Mesenchymal stem cell (in vitro differentiated cells and primary cell): ENCODE results near the gene SMC1B.
A peak's percentile ranks its signal among the peaks of the same experiment; 100 is the strongest.

Source experiments
- DNase-seq: peaks from one replicate; pipeline ENCODE4 v3.0.0-alpha.2; 2013
- H2AFZ ChIP-seq: one replicate; pipeline ENCODE4 v1.6.1; 2013; ENCODE audit warnings: low read depth, mild to moderate bottlenecking, control low read depth, inconsistent platforms, low read length, moderate library complexity
- H2AK5ac ChIP-seq: 2 replicates; pipeline ENCODE4 v1.6.1; 2013; ENCODE audit warnings: low read length, moderate library complexity, mild to moderate bottlenecking, inconsistent platforms; ENCODE audit not compliant: severe bottlenecking
- H2BK120ac ChIP-seq: one replicate; pipeline ENCODE4 v1.6.1; 2013; ENCODE audit warnings: low read depth, mild to moderate bottlenecking, inconsistent platforms, low read length, moderate library complexity
- H2BK12ac ChIP-seq, 2 experiments: one replicate each; pipeline ENCODE4 v1.6.1; 2013; ENCODE audit warnings: inconsistent platforms in 2 of 2, low read length in 2 of 2, mild to moderate bottlenecking in 2 of 2, moderate library complexity in 2 of 2, control low read depth in 1 of 2
- H2BK15ac ChIP-seq: one replicate; pipeline ENCODE4 v1.6.1; 2013; ENCODE audit warnings: mild to moderate bottlenecking, low read depth, inconsistent platforms; ENCODE audit not compliant: poor library complexity, severe bottlenecking
- H2BK5ac ChIP-seq: 2 replicates; pipeline ENCODE4 v1.6.1; 2013; ENCODE audit warnings: low read depth, mild to moderate bottlenecking, low read length, control low read depth, inconsistent platforms; ENCODE audit not compliant: poor library complexity, severe bottlenecking
- H3K14ac ChIP-seq, 2 experiments: one replicate each; pipeline ENCODE4 v1.6.1; 2013; ENCODE audit warnings: inconsistent platforms in 2 of 2, low read length in 2 of 2, control low read depth in 1 of 2, mild to moderate bottlenecking in 1 of 2, moderate library complexity in 1 of 2
- H3K18ac ChIP-seq, 2 experiments: one replicate each; pipeline ENCODE4 v1.6.1; 2013; ENCODE audit warnings: inconsistent platforms in 2 of 2, low read length in 2 of 2, control low read depth in 1 of 2, low read depth in 1 of 2, mild to moderate bottlenecking in 1 of 2
- H3K23ac ChIP-seq, 2 experiments: one replicate each; pipeline ENCODE4 v1.6.1; 2013; ENCODE audit warnings: inconsistent platforms in 2 of 2, low read length in 2 of 2, mild to moderate bottlenecking in 2 of 2, moderate library complexity in 2 of 2, control low read depth in 1 of 2
- H3K27ac ChIP-seq: 2 replicates; pipeline ENCODE4 v1.5.1; 2013; ENCODE audit warnings: mild to moderate bottlenecking, moderate library complexity, low read length, control low read depth, inconsistent platforms; ENCODE audit not compliant: poor library complexity, severe bottlenecking
- H3K27me3 ChIP-seq, 2 experiments: 2 replicates each; pipeline versions ENCODE4 v1.6.1 to v1.7.0; 2013; ENCODE audit warnings: low read length in 2 of 2, mild to moderate bottlenecking in 2 of 2, moderate library complexity in 2 of 2, control low read depth in 1 of 2, inconsistent platforms in 1 of 2; ENCODE audit not compliant: control insufficient read depth in 1 of 2, insufficient read depth in 1 of 2
- H3K36me3 ChIP-seq, 2 experiments: 2 replicates each; pipeline versions ENCODE4 v1.6.1 to v1.7.0; 2013; ENCODE audit warnings: low read length in 2 of 2, control low read depth in 1 of 2, inconsistent platforms in 1 of 2, low read depth in 1 of 2, mild to moderate bottlenecking in 1 of 2; ENCODE audit not compliant: insufficient read depth in 2 of 2, control insufficient read depth in 1 of 2
- H3K4ac ChIP-seq, 2 experiments: one replicate each; pipeline ENCODE4 v1.6.1; 2013; ENCODE audit warnings: inconsistent platforms in 2 of 2, low read length in 2 of 2, mild to moderate bottlenecking in 2 of 2, moderate library complexity in 2 of 2, control low read depth in 1 of 2, low read depth in 1 of 2
- H3K4me1 ChIP-seq: 2 replicates; pipeline ENCODE4 v1.6.1; 2013; ENCODE audit warnings: low read depth, low read length, control low read depth; ENCODE audit not compliant: control insufficient read depth, insufficient read depth
- H3K4me2 ChIP-seq: 2 replicates; pipeline ENCODE4 v1.6.1; 2013; ENCODE audit warnings: low read length, mild to moderate bottlenecking, inconsistent platforms; ENCODE audit not compliant: poor library complexity, severe bottlenecking
- H3K4me3 ChIP-seq, 2 experiments: 2 replicates each; pipeline versions ENCODE4 v1.5.1 to v1.7.0; 2013; ENCODE audit warnings: low read length in 2 of 2, mild to moderate bottlenecking in 2 of 2, control low read depth in 1 of 2, low read depth in 1 of 2; ENCODE audit not compliant: insufficient read depth in 1 of 2
- H3K79me1 ChIP-seq: replicated peaks from 2 replicates; pipeline ENCODE4 v1.6.1; 2013; ENCODE audit warnings: mild to moderate bottlenecking, control low read depth, low read length, inconsistent platforms; ENCODE audit not compliant: poor library complexity, severe bottlenecking
- H3K9ac ChIP-seq: 2 replicates; pipeline ENCODE4 v1.7.0; 2013; ENCODE audit warnings: mild to moderate bottlenecking, low read length, moderate library complexity
- H3K9me3 ChIP-seq: 2 replicates; pipeline ENCODE4 v1.7.0; 2013; ENCODE audit warnings: mild to moderate bottlenecking, low read length; ENCODE audit not compliant: control insufficient read depth
- H4K8ac ChIP-seq: one replicate; pipeline ENCODE4 v1.6.1; 2013; ENCODE audit warnings: inconsistent platforms, mild to moderate bottlenecking, low read length, moderate library complexity
- H4K91ac ChIP-seq: one replicate; pipeline ENCODE4 v1.6.1; 2013; ENCODE audit warnings: mild to moderate bottlenecking, low read length, inconsistent platforms
- WGBS: methylation state at CpG from one replicate; pipeline ENCODE4 v1.1.7; 2013; ENCODE audit warnings: mixed read lengths; 5-methylcytosine and 5-hydroxymethylcytosine counted together

The SMC1B gene

DNA sequence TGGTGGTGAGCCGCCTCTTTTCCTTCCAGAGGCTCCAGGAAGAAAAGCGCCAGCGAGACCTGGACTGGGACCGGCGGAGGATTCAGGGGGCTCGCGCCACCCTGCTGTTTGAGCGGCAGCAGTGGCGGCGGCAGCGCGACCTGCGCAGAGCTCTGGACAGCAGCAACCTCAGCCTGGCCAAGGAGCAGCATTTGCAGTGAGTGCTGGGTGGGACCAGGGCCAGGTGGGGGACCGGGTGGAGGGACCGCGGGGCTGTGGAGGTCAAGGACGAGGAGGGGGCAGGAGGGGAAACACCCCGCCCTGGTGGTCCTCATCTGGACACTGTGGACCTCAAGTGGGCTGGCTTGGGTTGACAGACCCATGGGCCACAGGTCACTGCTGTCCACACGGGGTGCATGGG lies 17.5 kb upstream of the SMC1B start:
- Histone ChIP-seq H3K14ac (no peak overlapping the region), H2AFZ (no peak overlapping the region), H2AK5ac (no peak overlapping the region), H3K9me3 (peaks cover 6% of the 10 kb centered on the region), H2BK5ac (no peak overlapping the region), H3K4me1 (peaks cover 2% of the 10 kb centered on the region), H3K79me1 (no peaks in the 10 kb centered on the region), H3K36me3 (no peaks in the 10 kb centered on the region), H3K27ac (no peak overlapping the region), H3K23ac (no peak overlapping the region), H3K4me2 (no peak overlapping the region), H3K18ac (no peak overlapping the region), H4K91ac (no peak overlapping the region), H3K4ac (no peak overlapping the region), H3K9ac (no peak overlapping the region), H2BK15ac (no peak overlapping the region), H2BK120ac (no peak overlapping the region), H3K4me3 (no peak overlapping the region), H4K8ac (no peak overlapping the region), H2BK12ac (no peak overlapping the region), H3K27me3 (peaks cover 9 to 16% of the 10 kb centered on the region in 2 experiments)
- DNase-seq, result no peak
- 88% methylated on average over 19 of the region's 19 CpGs for WGBS

DNA sequence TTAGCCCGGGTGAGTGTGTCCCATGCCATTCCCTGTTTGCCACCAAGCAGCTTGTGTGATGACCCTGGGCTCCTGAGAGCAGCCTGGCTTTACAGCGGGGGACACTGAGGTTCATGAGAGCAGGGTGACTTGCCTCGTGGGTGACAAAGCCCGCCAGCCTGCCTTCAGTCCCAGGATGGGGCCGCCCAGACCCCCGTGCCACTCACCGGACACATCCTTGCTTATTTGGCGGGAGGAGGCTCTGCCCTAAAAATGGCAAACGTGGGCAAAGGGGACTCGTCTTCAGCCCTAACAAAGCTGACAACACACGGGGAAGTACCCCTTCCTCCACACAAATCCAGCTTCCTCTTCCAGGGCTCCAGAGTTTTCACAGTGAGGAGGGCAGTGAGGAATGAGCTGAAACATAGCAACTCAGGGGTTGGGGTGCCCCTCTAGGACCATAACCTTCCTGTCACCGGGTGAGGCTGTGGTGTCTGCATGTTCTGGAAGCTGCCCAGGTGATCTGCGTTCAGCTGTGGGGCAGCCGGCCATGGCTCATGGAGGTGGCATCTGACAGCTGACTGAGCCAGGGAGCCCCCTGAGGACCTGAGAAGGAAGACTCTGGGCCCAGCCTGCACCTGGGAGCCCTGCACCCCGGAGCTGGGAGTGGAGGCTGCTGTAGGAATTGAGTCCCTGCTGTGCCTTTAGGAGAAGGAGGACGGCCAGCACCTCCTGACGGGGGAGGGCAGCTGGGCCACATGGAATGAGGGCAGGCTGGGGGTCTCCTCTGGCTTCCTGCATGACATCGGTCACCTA lies 16.8 kb upstream of the SMC1B start:
- no peak overlapping the region for H3K4ac ChIP-seq

DNA sequence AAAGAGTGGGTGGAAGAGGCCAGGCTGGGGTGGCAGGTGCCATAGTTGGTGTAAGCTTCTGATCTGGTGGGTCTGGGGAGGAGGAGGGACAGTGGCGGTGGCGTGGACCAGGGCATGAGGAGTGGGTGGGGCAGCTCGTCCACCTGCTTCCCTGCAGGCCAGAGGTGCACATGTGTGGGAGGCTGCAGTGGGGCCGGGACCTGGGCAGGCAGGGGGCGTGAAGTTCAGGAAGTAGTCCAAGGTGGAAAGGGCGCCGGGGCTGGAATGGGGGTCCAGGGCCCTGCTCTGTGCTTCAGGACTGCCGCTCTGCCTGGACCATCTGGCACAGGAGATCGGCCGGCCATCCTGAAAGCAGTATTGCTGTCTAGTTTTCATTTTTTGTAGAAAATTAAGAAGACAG lies 16.0 kb upstream of the SMC1B start:
- H3K18ac ChIP-seq, result no peak overlapping the region
- no peaks in the 10 kb centered on the region for H3K36me3 ChIP-seq
- H3K23ac ChIP-seq, result no peak overlapping the region
- no peak overlapping the region for H3K27ac ChIP-seq
- no peak for DNase-seq
- H3K4ac ChIP-seq, result no peak overlapping the region
- H3K27me3 ChIP-seq, result peaks cover 9 to 16% of the 10 kb centered on the region in 2 experiments
- no peak overlapping the region for H2AK5ac ChIP-seq
- no peak overlapping the region for H2BK12ac ChIP-seq
- peaks cover 6% of the 10 kb centered on the region for H3K9me3 ChIP-seq
- no peak overlapping the region for H2BK120ac ChIP-seq
- WGBS, result 92% methylated on average over 8 of the region's 10 CpGs
- no peak overlapping the region for H2BK5ac ChIP-seq
- no peaks in the 10 kb centered on the region for H3K4me1 ChIP-seq
- H3K4me2 ChIP-seq, result no peak overlapping the region
- no peaks in the 10 kb centered on the region for H3K79me1 ChIP-seq
- H4K91ac ChIP-seq, result no peak overlapping the region
- no peak overlapping the region for H2AFZ ChIP-seq
- no peak overlapping the region for H3K9ac ChIP-seq
- H3K14ac ChIP-seq, result peak overlapping the region in 1 of 2 experiments; percentile 31
- no peak overlapping the region for H3K4me3 ChIP-seq
- no peak overlapping the region for H2BK15ac ChIP-seq
- no peak overlapping the region for H4K8ac ChIP-seq

More for the DNA sequence above, 16.8 kb upstream of the SMC1B start:
- Histone ChIP-seq H2BK5ac (no peak overlapping the region), H4K8ac (no peak overlapping the region), H3K4me3 (no peak overlapping the region), H3K9ac (no peak overlapping the region), H3K4me1 (no peaks in the 10 kb centered on the region), H3K36me3 (no peaks in the 10 kb centered on the region), H3K14ac (no peak overlapping the region), H3K18ac (peak overlapping the region in 1 of 2 experiments; percentile 4), H4K91ac (peak overlapping the region; percentile 58), H3K23ac (peak overlapping the region in 1 of 2 experiments; percentile 1), H3K79me1 (no peaks in the 10 kb centered on the region), H2BK15ac (no peak overlapping the region), H2AK5ac (no peak overlapping the region), H2BK120ac (no peak overlapping the region), H2AFZ (no peak overlapping the region), H3K4me2 (no peak overlapping the region), H2BK12ac (no peak overlapping the region), H3K27me3 (peaks cover 9 to 16% of the 10 kb centered on the region in 2 experiments), H3K9me3 (peaks cover 6% of the 10 kb centered on the region), H3K27ac (no peak overlapping the region)
- WGBS, result 88% methylated on average over 14 of the region's 18 CpGs
- DNase-seq, result no peak

DNA sequence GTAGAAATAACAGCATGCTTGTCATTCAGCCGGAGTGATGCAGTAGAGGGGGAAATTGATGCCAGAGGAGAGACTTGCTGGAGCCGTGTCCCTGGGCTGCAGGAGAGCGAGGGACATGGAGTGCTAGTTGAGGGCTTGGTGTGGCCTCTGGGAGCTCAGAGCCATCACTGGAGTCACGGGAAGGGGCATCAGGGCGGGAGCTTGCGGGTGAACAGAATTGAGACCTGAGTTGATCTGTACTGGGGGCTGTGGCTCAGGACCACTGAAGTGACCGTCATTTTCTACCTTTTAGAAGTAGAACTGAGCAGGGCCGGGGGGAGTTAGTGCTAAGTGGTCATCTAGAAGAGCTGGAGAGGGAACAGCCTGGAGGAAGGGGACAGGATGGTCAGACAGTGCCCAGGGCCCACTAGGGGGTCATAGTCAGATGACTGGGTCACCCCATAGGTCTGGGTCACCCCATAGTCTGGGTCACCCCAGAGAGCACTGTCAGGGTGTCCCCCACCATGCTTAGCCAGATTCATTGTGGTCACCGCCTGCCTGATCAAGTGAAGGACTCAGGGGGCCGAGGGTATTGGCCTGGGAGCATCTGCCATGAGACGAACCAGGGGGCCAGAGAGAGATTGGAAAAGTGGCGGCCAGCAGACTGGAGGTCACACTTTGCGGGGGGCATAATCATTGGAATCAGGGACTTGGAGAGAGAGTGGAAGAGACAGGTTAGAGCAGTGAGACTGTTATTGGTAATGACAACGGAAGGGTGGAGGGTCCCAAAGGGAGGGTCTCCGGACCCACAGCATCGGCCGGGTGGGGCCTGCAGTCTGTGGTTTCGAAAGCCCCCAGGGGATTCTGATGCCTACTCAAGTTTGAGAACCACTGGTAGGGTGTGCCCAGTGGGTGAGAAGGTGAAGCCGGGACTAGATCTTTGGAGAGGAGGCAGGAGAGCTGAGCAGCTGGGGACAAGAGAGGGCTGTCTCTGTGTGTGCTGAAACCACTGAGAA lies 15.3 kb upstream of the SMC1B start:
- H3K4me2 ChIP-seq, result no peak overlapping the region
- H2BK15ac ChIP-seq, result no peak overlapping the region
- no peak overlapping the region for H2BK120ac ChIP-seq
- H3K23ac ChIP-seq, result no peak overlapping the region
- no peak overlapping the region for H2BK12ac ChIP-seq
- no peak overlapping the region for H2AFZ ChIP-seq
- H3K18ac ChIP-seq, result no peak overlapping the region
- DNase-seq, result no peak
- H3K27ac ChIP-seq, result no peak overlapping the region
- no peak overlapping the region for H2BK5ac ChIP-seq
- no peak overlapping the region for H2AK5ac ChIP-seq
- no peaks in the 10 kb centered on the region for H3K4me1 ChIP-seq
- H3K4me3 ChIP-seq, result no peak overlapping the region
- H3K27me3 ChIP-seq, result peaks cover 9 to 16% of the 10 kb centered on the region in 2 experiments
- H3K4ac ChIP-seq, result no peak overlapping the region
- H3K14ac ChIP-seq, result no peak overlapping the region
- no peaks in the 10 kb centered on the region for H3K79me1 ChIP-seq
- no peak overlapping the region for H3K9ac ChIP-seq
- H4K91ac ChIP-seq, result no peak overlapping the region
- H3K36me3 ChIP-seq, result no peaks in the 10 kb centered on the region
- H3K9me3 ChIP-seq, result peaks cover 6% of the 10 kb centered on the region
- WGBS, result 89% methylated on average over 19 of the region's 19 CpGs
- H4K8ac ChIP-seq, result no peak overlapping the region
